HepG2 (cell line): ENCODE data around the gene DCAF7. TPM values are rescaled to one million over a fixed set of nuclear protein-coding genes. Genes with fewer than 3 reads are reported as not detected.

ENCODE experiments used
- ATF7-NPFF ChIP-seq: sonication (generic); formaldehyde crosslinking; IDR thresholded peaks from 2 replicates; pipeline ENCODE4 v1.8.1; 2023; ENCODE audit warnings: mild to moderate bottlenecking, low read depth, missing genetic modification reagents, moderate library complexity
- EZH2 ChIP-seq: conservative IDR thresholded peaks from 2 replicates; pipeline ENCODE4 v1.6.1; 2012; ENCODE audit warnings: mild to moderate bottlenecking, low read depth, low read length, moderate library complexity
- FOXA1 ChIP-seq, 2 experiments: fragments of 450-650 bp in 1 of 2; sonication (generic) in 1 of 2; formaldehyde crosslinking in 1 of 2; IDR thresholded peaks; 2 replicates each; pipeline versions ENCODE4 v1.4.0 to v1.6.1; 2016 to 2020; ENCODE audit warnings: missing genetic modification reagents in 1 of 2
- MBNL3 ChIP-seq: fragments of 250-450 bp; sonication (Bioruptor Pico); conservative IDR thresholded peaks from 2 replicates; pipeline ENCODE4 v1.8.0; 2022; ENCODE audit warnings: mild to moderate bottlenecking, inconsistent platforms
- NFE2 ChIP-seq: sonication (generic); formaldehyde crosslinking; IDR thresholded peaks from 2 replicates; pipeline ENCODE4 v1.4.0; 2020; ENCODE audit warnings: missing genetic modification reagents
- NR2F1 ChIP-seq, 2 experiments: fragments of 450-650 bp in 1 of 2; formaldehyde crosslinking in 1 of 2; IDR thresholded peaks; 2 replicates each; pipeline versions ENCODE4 v1.5.0 to v1.6.1; 2016 to 2020; ENCODE audit warnings: mild to moderate bottlenecking in 1 of 2, missing compliant biosample characterization in 1 of 2, missing genetic modification reagents in 1 of 2, moderate library complexity in 1 of 2
- NRL ChIP-seq: sonication (generic); formaldehyde crosslinking; IDR thresholded peaks from 2 replicates; pipeline ENCODE4 v1.5.0; 2020; ENCODE audit warnings: missing genetic modification reagents, mild to moderate bottlenecking, moderate library complexity, borderline replicate concordance
- SATB2 ChIP-seq: sonication (generic); formaldehyde crosslinking; IDR thresholded peaks from 2 replicates; pipeline ENCODE4 v1.5.0; 2020; ENCODE audit warnings: missing genetic modification reagents
- SCMH1 ChIP-seq: sonication (generic); formaldehyde crosslinking; IDR thresholded peaks from 2 replicates; pipeline ENCODE4 v1.9.0; 2021; ENCODE audit warnings: missing genetic modification reagents, mild to moderate bottlenecking, borderline replicate concordance
- SIN3A ChIP-seq: IDR thresholded peaks from 2 replicates; pipeline ENCODE4 v1.6.1; 2011; ENCODE audit warnings: low read depth, mild to moderate bottlenecking, control low read depth, low read length, borderline replicate concordance
- SYNCRIP ChIP-seq: fragments of 200-400 bp; formaldehyde crosslinking; IDR thresholded peaks from 2 replicates; pipeline ENCODE4 v1.6.1; 2018; ENCODE audit warnings: mild to moderate bottlenecking, low read depth, low read length; ENCODE audit not compliant: insufficient read depth
- TBX2 ChIP-seq: sonication (generic); formaldehyde crosslinking; IDR thresholded peaks from 2 replicates; pipeline ENCODE4 v1.5.0; 2020; ENCODE audit warnings: missing genetic modification reagents, mild to moderate bottlenecking, borderline replicate concordance
- ZFY ChIP-seq: sonication (generic); formaldehyde crosslinking; IDR thresholded peaks from 2 replicates; pipeline ENCODE4 v1.4.0; 2020; ENCODE audit warnings: missing genetic modification reagents
- ZNF101 ChIP-seq: sonication (generic); formaldehyde crosslinking; IDR thresholded peaks from 2 replicates; pipeline ENCODE4 v1.4.0; 2020; ENCODE audit warnings: mild to moderate bottlenecking, low read depth, missing genetic modification reagents, borderline replicate concordance
- ZNF20 ChIP-seq: sonication (generic); formaldehyde crosslinking; IDR thresholded peaks from 2 replicates; pipeline ENCODE4 v1.4.0; 2020; ENCODE audit warnings: mild to moderate bottlenecking, moderate library complexity, missing genetic modification reagents
- ZNF44 ChIP-seq: sonication (generic); formaldehyde crosslinking; IDR thresholded peaks from 2 replicates; pipeline ENCODE4 v1.5.1; 2020; ENCODE audit warnings: mild to moderate bottlenecking, missing genetic modification reagents
- ZNF510 ChIP-seq: sonication (generic); formaldehyde crosslinking; IDR thresholded peaks from 2 replicates; pipeline ENCODE4 v1.4.0; 2020; ENCODE audit warnings: low read depth, mild to moderate bottlenecking, missing genetic modification reagents
- ZNF589 ChIP-seq: sonication (generic); formaldehyde crosslinking; conservative IDR thresholded peaks from 2 replicates; pipeline ENCODE4 v1.8.0; 2022; ENCODE audit warnings: mild to moderate bottlenecking, moderate library complexity, missing genetic modification reagents
- ZNF605 ChIP-seq: sonication (generic); formaldehyde crosslinking; IDR thresholded peaks from 2 replicates; pipeline ENCODE4 v1.8.0; 2022; ENCODE audit warnings: mild to moderate bottlenecking, missing genetic modification reagents
- ZNF619 ChIP-seq: sonication (generic); formaldehyde crosslinking; IDR thresholded peaks from 2 replicates; pipeline ENCODE4 v1.4.0; 2020; ENCODE audit warnings: mild to moderate bottlenecking, missing genetic modification reagents
- ZNF674 ChIP-seq: sonication (generic); formaldehyde crosslinking; IDR thresholded peaks from 2 replicates; pipeline ENCODE4 v1.5.0; 2020; ENCODE audit warnings: low read depth, mild to moderate bottlenecking, missing genetic modification reagents
- polyA plus RNA-seq, 8 experiments: library from polyadenylated mRNA; depleted of rRNA in 3 of 8; stranded (reverse) in 7 of 8; unstranded in 1 of 8; fragments of >200 nt; fragmentation: Illumina TruSeq in 4 of 8; extraction: Trizol in 4 of 8; gene quantifications; 2 replicates each; pipeline versions ENCODE4 v1.2.1 to v1.2.3, GENCODE V29; 2011 to 2016; ENCODE audit warnings: low read depth in 4 of 8, missing spikeins in 1 of 8, mixed read lengths in 1 of 8; ENCODE audit not compliant: insufficient read depth in 1 of 8
- total RNA-seq, 5 experiments: library from RNA; depleted of rRNA; stranded (reverse); fragments of >200 nt; fragmentation: Illumina TruSeq; extraction: Trizol; gene quantifications; 2 replicates each; pipeline ENCODE4 v1.2.3, GENCODE V29; 2016; ENCODE audit warnings: low read depth in 1 of 5
- TF ChIP-seq, protein P1 (sequence below): IDR thresholded peaks from 2 replicates; pipeline ENCODE4 v1.6.1; 2018; ENCODE audit warnings: missing genetic modification reagents
- TF ChIP-seq, protein P2 (sequence below): sonication (generic); formaldehyde crosslinking; IDR thresholded peaks from 2 replicates; pipeline ENCODE4 v1.8.1; 2022; ENCODE audit warnings: low read depth, mild to moderate bottlenecking, missing genetic modification reagents
- TF ChIP-seq, protein P3 (sequence below): sonication (generic); formaldehyde crosslinking; IDR thresholded peaks from 2 replicates; pipeline ENCODE4 v1.8.0; 2022; ENCODE audit warnings: low read depth, missing genetic modification reagents

Gene DCAF7
- total and polyA plus RNA-seq, 2 of the 13 experiments (the other 11 are each of a cell fraction or from before 2014, with no cell fraction given) = 55.2 to 73.4 TPM

DNA sequence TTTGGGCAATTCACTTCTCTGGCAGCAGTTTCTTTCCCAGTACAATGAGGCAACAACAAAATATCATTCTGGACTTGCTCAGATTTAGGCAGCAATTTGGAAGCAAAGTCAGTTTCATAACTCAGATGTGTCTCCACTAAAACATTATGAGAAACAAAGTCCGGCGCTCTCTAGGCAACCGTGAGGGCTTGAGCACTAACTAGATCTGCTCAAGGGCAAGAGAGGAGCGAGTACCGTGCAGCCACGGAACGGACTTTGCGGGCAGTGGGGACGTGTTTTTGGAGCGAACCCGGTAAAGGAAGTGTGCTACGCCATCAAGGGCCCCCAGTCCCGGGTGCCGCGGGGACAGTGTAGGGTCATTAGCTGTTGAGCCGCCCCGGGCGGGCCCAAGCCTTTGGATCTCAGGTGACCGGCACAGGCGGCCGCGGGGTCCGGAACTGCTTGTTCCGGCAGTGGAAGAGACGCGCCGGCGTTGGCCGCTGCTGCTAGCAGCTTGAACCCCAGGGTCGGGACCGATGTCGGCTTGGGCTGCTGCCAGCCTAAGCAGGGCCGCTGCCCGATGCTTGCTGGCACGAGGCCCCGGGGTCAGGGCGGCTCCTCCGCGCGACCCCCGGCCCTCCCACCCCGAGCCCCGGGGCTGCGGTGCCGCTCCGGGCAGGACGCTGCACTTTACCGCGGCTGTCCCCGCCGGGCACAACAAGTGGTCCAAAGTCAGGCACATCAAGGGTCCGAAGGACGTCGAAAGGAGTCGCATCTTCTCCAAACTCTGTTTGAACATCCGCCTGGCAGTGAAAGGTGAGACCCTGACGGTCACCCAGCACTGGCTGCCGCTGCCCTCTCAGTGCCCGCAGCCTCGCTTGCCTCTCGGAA lies 50.5 kb downstream of the DCAF7 start, which contains the start of gene TACO1 (continued):
- TF ChIP-seq EZH2 (no peak), ZNF589 (CRISPR knock-in tag) (peak; percentile 92; the same call in 1 of the 2 replicates), SIN3A (peak; percentile 97), SYNCRIP (no peak), ZNF510 (0 out of 2 replicates have a peak, but pooled peaks have one; percentile 67), MBNL3 (CRISPR knock-in tag) (no peak), NFE2 (no peak; the same call in 1 of the 2 replicates), TBX2 (CRISPR knock-in tag) (peak; percentile 90), NRL (CRISPR knock-in tag) (peak; percentile 95), ZNF101 (no peak), ZNF605 (peak; percentile 95), FOXA1 (IDR thresholded peaks at IDR 0.05) (no peak), FOXA1 (CRISPR knock-in tag; IDR thresholded peaks at IDR 0.05) (peak; percentile 74), ZNF20 (CRISPR knock-in tag) (peak; percentile 76; the same call in 1 of the 2 replicates), ZFY (CRISPR knock-in tag) (peak; percentile 98), ZNF674 (CRISPR knock-in tag) (no peak), NR2F1 (CRISPR knock-in tag; IDR thresholded peaks at IDR 0.05) (peak; percentile 63 to 71; a peak in 3 of 4 replicates), SATB2 (CRISPR knock-in tag) (peak; percentile 91), SCMH1 (no peak), ATF7-NPFF (no peak; the same call in none of the 2 replicates), ZNF619 (CRISPR knock-in tag) (peak; percentile 97), ZNF44 (CRISPR knock-in tag) (no peak; the same call in 1 of the 2 replicates)
- TF ChIP-seq, protein P1, sequence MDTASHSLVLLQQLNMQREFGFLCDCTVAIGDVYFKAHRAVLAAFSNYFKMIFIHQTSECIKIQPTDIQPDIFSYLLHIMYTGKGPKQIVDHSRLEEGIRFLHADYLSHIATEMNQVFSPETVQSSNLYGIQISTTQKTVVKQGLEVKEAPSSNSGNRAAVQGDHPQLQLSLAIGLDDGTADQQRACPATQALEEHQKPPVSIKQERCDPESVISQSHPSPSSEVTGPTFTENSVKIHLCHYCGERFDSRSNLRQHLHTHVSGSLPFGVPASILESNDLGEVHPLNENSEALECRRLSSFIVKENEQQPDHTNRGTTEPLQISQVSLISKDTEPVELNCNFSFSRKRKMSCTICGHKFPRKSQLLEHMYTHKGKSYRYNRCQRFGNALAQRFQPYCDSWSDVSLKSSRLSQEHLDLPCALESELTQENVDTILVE = peak; percentile 96
- TF ChIP-seq, protein P2, sequence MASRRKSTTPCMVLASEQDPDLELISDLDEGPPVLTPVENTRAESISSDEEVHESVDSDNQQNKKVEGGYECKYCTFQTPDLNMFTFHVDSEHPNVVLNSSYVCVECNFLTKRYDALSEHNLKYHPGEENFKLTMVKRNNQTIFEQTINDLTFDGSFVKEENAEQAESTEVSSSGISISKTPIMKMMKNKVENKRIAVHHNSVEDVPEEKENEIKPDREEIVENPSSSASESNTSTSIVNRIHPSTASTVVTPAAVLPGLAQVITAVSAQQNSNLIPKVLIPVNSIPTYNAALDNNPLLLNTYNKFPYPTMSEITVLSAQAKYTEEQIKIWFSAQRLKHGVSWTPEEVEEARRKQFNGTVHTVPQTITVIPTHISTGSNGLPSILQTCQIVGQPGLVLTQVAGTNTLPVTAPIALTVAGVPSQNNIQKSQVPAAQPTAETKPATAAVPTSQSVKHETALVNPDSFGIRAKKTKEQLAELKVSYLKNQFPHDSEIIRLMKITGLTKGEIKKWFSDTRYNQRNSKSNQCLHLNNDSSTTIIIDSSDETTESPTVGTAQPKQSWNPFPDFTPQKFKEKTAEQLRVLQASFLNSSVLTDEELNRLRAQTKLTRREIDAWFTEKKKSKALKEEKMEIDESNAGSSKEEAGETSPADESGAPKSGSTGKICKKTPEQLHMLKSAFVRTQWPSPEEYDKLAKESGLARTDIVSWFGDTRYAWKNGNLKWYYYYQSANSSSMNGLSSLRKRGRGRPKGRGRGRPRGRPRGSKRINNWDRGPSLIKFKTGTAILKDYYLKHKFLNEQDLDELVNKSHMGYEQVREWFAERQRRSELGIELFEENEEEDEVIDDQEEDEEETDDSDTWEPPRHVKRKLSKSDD (CRISPR knock-in tag) = peak; percentile 64; the same call in 1 of the 2 replicates
- TF ChIP-seq, protein P3, sequence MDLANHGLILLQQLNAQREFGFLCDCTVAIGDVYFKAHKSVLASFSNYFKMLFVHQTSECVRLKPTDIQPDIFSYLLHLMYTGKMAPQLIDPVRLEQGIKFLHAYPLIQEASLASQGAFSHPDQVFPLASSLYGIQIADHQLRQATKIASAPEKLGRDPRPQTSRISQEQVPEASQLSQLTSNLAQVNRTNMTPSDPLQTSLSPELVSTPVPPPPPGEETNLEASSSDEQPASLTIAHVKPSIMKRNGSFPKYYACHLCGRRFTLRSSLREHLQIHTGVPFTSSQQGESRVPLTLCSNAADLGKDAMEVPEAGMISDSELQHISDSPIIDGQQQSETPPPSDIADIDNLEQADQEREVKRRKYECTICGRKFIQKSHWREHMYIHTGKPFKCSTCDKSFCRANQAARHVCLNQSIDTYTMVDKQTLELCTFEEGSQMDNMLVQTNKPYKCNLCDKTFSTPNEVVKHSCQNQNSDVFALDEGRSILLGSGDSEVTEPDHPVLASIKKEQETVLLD (CRISPR knock-in tag) = peak; percentile 94
